Endothelial cell of umbilical vein (primary cell): ENCODE data around the gene NPIPA8. TPM values are rescaled to one million over a fixed set of nuclear protein-coding genes. Genes with fewer than 3 reads are reported as not detected.
"Not testable (repeated sequence)": the region's sequence is repeated elsewhere in the genome, so short reads cannot be mapped to it uniquely, and the experiment has no call there.

Experiments
- BruUV-seq: library from RNA; stranded (reverse); fragments of 400-500 nt; replicated peaks from 2 replicates; lab custom pipeline; 2021; lab: Mats Ljungman, UMichigan
- CTCF ChIA-PET: fragments of 300-600, 350-600 bp; sonication (Branson Sonifier 250); formaldehyde crosslinking; loops from one replicate; lab custom pipeline; 2021; ENCODE audit warnings: antibody characterized with exemption, inconsistent platforms; lab: Charles Lee
- POLR2A ChIA-PET: fragments of 300-600, 350-600 bp; sonication (Branson Sonifier 250); formaldehyde crosslinking; loops from one replicate; lab custom pipeline; 2021; ENCODE audit warnings: antibody characterized with exemption, inconsistent platforms; lab: Charles Lee
- DNase-seq: peaks from one replicate; pipeline ENCODE4 v3.0.0-alpha.2; 2011; ENCODE audit warnings: low read depth, low spot score
- FAIRE-seq: peaks from 2 replicates; lab custom pipeline; 2011; peaks lifted over from hg19 to GRCh38; lab: Jason Lieb, UNC
- H2AFZ ChIP-seq: 2 replicates; pipeline ENCODE4 v1.6.0; 2012; ENCODE audit warnings: low read depth, low read length, control low read depth, inconsistent platforms
- H3K27ac ChIP-seq: 2 replicates; pipeline ENCODE4 v1.5.1; 2011; ENCODE audit warnings: low read depth, mild to moderate bottlenecking, control low read depth, low read length, moderate library complexity; ENCODE audit not compliant: insufficient read depth
- H3K27me3 ChIP-seq, 2 experiments: 2 replicates each; pipeline versions ENCODE4 v1.6.0 to v1.6.1; 2011; ENCODE audit warnings: low read length in 2 of 2, mixed read lengths in 1 of 2; ENCODE audit not compliant: control insufficient read depth in 2 of 2, insufficient read depth in 2 of 2
- H3K36me3 ChIP-seq, 2 experiments: 2 replicates in 1 of 2; 3 replicates in 1 of 2; pipeline ENCODE4 v1.5.1; 2011; ENCODE audit warnings: low read length in 2 of 2, mild to moderate bottlenecking in 1 of 2, moderate library complexity in 1 of 2; ENCODE audit not compliant: control insufficient read depth in 2 of 2, insufficient read depth in 2 of 2; ENCODE audit errors: extremely low read depth in 1 of 2
- H3K4me1 ChIP-seq: 3 replicates; pipeline ENCODE4 v1.5.1; 2011; ENCODE audit warnings: mild to moderate bottlenecking, low read length; ENCODE audit not compliant: control insufficient read depth, insufficient read depth; ENCODE audit errors: extremely low read depth
- H3K4me2 ChIP-seq: 2 replicates; pipeline ENCODE4 v1.6.1; 2011; ENCODE audit warnings: low read length, control low read depth, mixed read lengths; ENCODE audit not compliant: insufficient read depth
- H3K4me3 ChIP-seq, 3 experiments: fragments of 200-600 bp in 1 of 3; sonication (generic), shearing (Covaris generic) in 1 of 3; replicated peaks in 1 of 3; 2 replicates each; pipeline ENCODE4 v1.5.1; 2011 to 2016; ENCODE audit warnings: control low read depth in 3 of 3, low read length in 3 of 3, mild to moderate bottlenecking in 2 of 3, inconsistent platforms in 1 of 3, low read depth in 1 of 3, moderate library complexity in 1 of 3; ENCODE audit not compliant: insufficient read depth in 1 of 3
- H3K79me2 ChIP-seq: 2 replicates; pipeline ENCODE4 v1.6.0; 2012; ENCODE audit warnings: low read length, inconsistent platforms; ENCODE audit not compliant: control insufficient read depth, insufficient read depth
- H3K9ac ChIP-seq: replicated peaks from 2 replicates; pipeline ENCODE3; 2011; ENCODE audit warnings: low read length, control low read depth; ENCODE audit not compliant: insufficient read depth; ENCODE audit errors: extremely low read depth
- H3K9me1 ChIP-seq: replicated peaks from 3 replicates; pipeline ENCODE4 v1.6.0; 2011; ENCODE audit warnings: mild to moderate bottlenecking, low read length; ENCODE audit not compliant: control insufficient read depth, insufficient read depth; ENCODE audit errors: extremely low read depth
- H3K9me3 ChIP-seq: replicated peaks from 2 replicates; pipeline ENCODE4 v1.5.1; 2012; ENCODE audit warnings: low read length, inconsistent platforms; ENCODE audit not compliant: control insufficient read depth, insufficient read depth
- H4K20me1 ChIP-seq: replicated peaks from 2 replicates; pipeline ENCODE3; 2011; ENCODE audit warnings: mild to moderate bottlenecking, low read length; ENCODE audit not compliant: control insufficient read depth, insufficient read depth; ENCODE audit errors: extremely low read depth
- dilution Hi-C: fragments of 300-500 bp; cut with MboI; formaldehyde crosslinking; loops from one replicate; pipeline ENCODE4 v1.15.0; 2019; ENCODE audit warnings: low sequenced_read_pairs; ENCODE audit not compliant: extremely low pct_ligation_motif_present
- intact Hi-C: fragments of 100-400 bp; cut with micrococcal nuclease; formaldehyde crosslinking; loops from one replicate; pipeline ENCODE4 v1.10.0; 2022
- polyA plus RNA-seq, 4 experiments: library from polyadenylated mRNA; depleted of rRNA in 3 of 4; stranded (reverse) in 3 of 4; unstranded in 1 of 4; fragments of >200 nt; gene quantifications; 2 replicates each; pipeline versions ENCODE4 v1.2.1 to v1.2.3, GENCODE V29; 2011 to 2012; ENCODE audit warnings: missing spikeins in 1 of 4
- total RNA-seq: library from RNA; stranded (reverse); gene quantifications from 2 replicates; pipeline ENCODE4 v1.2.3, GENCODE V29; 2021

Gene NPIPA8
- total and polyA plus RNA-seq, 2 donors (not counting 3 experiments of a cell fraction or from before 2014, with no cell fraction given), result 0.51 to 17.5 TPM

DNA sequence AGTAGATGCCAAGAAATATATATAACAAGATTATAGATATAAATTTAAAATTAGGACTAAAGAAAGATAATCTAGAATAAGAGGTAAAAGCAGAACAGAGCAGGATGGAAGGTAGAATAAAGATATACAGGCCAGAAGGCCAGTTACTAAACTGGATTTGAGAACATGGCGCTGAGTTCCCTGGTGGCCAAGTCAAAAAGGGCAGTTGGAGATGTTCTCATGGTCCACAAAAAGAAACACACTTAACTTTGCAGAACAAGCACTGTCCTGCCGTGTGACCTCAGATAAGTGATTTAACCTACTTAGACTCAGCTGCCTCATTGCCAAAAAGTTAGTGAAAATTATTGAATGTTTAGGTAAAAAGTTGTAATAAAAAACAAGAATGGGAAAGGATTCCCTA is 27.4 kb downstream of the NPIPA8 start:
- dilution Hi-C loops, H3K27me3 ChIP-seq: not testable (repeated sequence)

DNA sequence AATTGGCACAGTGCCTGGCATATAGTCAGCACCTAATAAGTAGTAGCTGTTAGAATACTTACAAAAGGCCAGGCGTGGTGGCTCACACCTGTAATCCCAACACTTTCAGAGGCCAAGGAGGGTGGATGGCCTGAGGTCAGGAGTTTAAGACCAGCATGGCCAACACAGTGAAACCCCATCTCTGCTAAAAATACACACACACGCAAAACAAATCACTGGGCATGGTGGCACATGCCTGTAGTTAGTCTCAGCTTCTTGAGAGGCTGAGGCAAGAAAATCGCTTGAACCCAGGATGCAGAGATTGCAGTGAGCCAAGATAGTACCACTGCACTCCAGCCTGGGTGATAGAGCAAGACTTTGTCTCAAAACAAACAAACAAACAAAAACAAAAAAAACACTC is 29.3 kb downstream of the NPIPA8 start:
- H3K36me3 ChIP-seq, POLR2A ChIA-PET, H3K9ac ChIP-seq, H3K27ac ChIP-seq, H3K27me3 ChIP-seq, DNase-seq, BruUV-seq, H3K4me3 ChIP-seq, H3K9me3 ChIP-seq, H3K4me1 ChIP-seq, dilution Hi-C loops, H3K79me2 ChIP-seq, intact Hi-C loops, FAIRE-seq, H3K9me1 ChIP-seq, CTCF ChIA-PET, H3K4me2 ChIP-seq, H4K20me1 ChIP-seq, H2AFZ ChIP-seq: not testable (repeated sequence)

More for the DNA sequence above, 27.4 kb downstream of the NPIPA8 start:
- H3K4me2 ChIP-seq, H3K9me1 ChIP-seq, POLR2A ChIA-PET, DNase-seq, CTCF ChIA-PET, H3K27ac ChIP-seq, H2AFZ ChIP-seq, H3K79me2 ChIP-seq, H3K36me3 ChIP-seq, BruUV-seq, H3K9ac ChIP-seq, intact Hi-C loops, H3K4me3 ChIP-seq, H4K20me1 ChIP-seq, FAIRE-seq, H3K9me3 ChIP-seq, H3K4me1 ChIP-seq: not testable (repeated sequence)

DNA sequence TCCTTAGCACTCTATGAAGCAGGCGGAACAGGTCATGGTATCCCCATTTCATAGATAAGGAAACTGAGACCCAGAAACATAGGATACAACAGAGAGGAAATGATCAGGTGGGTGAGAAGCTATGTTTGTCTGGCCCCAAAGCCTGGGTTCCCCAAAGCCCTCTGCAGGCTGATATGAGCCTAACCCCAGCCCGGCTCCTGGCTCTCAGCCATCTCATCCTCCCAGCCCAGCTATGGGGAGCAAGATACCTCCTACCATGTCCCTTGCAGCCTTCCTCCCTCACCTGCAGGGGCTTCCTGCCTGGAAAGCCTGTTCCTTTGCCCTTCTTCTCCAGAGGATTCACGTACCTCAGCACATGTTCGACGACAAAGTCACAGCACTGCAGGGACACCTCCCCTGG is 30.5 kb downstream of the NPIPA8 start:
- intact Hi-C loops, H3K27ac ChIP-seq, H4K20me1 ChIP-seq, dilution Hi-C loops, H3K9ac ChIP-seq, BruUV-seq, H3K36me3 ChIP-seq, H3K9me1 ChIP-seq, H3K27me3 ChIP-seq, H3K4me3 ChIP-seq, H2AFZ ChIP-seq, H3K79me2 ChIP-seq, POLR2A ChIA-PET, FAIRE-seq, H3K9me3 ChIP-seq, H3K4me2 ChIP-seq, H3K4me1 ChIP-seq, CTCF ChIA-PET, DNase-seq: not testable (repeated sequence)

DNA sequence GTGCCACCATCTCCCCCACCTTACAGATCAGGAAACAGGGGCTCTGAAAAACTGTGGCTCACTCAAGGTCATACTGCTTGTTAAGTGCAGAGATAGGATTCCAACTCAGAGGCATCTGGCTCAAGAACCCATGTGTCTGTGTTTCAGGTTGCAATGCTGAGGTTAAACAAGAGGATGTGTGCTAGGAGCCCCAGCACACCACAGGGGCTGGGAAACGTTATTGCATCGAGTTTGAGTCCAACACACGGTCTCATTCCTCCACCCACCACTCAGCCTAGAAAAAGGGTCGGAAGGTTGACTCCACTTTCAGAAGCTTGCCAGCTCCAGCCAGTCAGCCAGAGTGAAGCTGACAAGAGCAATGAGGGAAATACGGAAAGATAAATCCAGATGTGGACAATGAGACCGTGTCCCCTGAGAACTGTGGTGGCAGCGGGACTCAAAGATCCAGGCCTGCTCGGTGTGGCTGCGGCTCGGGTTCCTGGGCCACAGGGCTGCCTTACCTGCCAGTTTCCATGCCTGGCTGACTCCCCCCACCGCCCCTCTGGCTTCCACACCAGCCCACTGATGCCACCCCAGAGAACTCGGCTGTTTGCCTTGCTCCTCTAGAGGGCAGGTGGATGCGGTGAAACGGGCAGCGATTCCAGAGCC is 33.4 kb downstream of the NPIPA8 start:
- H2AFZ ChIP-seq, H3K27me3 ChIP-seq, FAIRE-seq, DNase-seq, H3K4me2 ChIP-seq, dilution Hi-C loops, H3K9ac ChIP-seq, POLR2A ChIA-PET, H3K79me2 ChIP-seq, CTCF ChIA-PET, H3K27ac ChIP-seq, H3K36me3 ChIP-seq, intact Hi-C loops, H3K9me3 ChIP-seq, H4K20me1 ChIP-seq, H3K4me3 ChIP-seq, H3K4me1 ChIP-seq, BruUV-seq, H3K9me1 ChIP-seq: not testable (repeated sequence)
